ENCODE results near the gene ZDHHC18. TPM values are rescaled to one million over a fixed set of nuclear protein-coding genes. Genes with fewer than 3 reads are reported as not detected.

Gene ZDHHC18
- total RNA-seq, 4 donors from 2014 or later: 10.5 to 36.9 (median 17.1) TPM

DNA sequence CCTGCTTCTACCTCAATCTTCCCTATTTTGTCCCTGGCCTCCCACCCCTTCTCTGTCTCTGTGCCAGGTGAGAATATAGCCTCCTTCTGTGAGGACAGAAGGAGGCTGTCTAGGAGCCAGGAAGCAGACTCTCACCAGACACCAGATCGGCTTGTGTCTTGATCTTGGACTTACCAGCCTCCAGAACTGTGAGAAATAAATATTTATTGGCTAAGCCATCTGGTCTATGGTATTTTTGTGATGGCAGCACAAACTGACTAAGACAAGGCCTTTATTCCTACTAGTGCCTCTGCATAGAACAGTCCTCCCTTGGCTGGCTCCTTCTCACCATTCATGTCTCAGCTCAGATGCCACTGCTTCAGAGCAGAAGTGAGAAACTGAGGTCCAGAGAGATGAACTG is 61.7 kb downstream of the ZDHHC18 start:
- 100% methylated on average over 1 of the region's 1 CpG; no CpG with 5 or more reads in 1 of the 2 donors for WGBS, 2 donors (ENCODE audit: low coverage in 1 of 2)
- Histone ChIP-seq H3K4me1 (peaks cover 3 to 35% (median 17%) of the 10 kb centered on the region in 3 donors), H3K27me3 (no peaks in the 10 kb centered on the region), H3K4me3 (no peak overlapping the region), H3K9me3 (no peaks in the 10 kb centered on the region), H3K27ac (no peak overlapping the region), H3K36me3 (peaks cover 0 to 82% of the 10 kb centered on the region in 2 donors)
- no peak for ATAC-seq
- TF ChIP-seq, protein P1, sequence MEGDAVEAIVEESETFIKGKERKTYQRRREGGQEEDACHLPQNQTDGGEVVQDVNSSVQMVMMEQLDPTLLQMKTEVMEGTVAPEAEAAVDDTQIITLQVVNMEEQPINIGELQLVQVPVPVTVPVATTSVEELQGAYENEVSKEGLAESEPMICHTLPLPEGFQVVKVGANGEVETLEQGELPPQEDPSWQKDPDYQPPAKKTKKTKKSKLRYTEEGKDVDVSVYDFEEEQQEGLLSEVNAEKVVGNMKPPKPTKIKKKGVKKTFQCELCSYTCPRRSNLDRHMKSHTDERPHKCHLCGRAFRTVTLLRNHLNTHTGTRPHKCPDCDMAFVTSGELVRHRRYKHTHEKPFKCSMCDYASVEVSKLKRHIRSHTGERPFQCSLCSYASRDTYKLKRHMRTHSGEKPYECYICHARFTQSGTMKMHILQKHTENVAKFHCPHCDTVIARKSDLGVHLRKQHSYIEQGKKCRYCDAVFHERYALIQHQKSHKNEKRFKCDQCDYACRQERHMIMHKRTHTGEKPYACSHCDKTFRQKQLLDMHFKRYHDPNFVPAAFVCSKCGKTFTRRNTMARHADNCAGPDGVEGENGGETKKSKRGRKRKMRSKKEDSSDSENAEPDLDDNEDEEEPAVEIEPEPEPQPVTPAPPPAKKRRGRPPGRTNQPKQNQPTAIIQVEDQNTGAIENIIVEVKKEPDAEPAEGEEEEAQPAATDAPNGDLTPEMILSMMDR (IDR thresholded peaks at IDR 0.05): no peak

DNA sequence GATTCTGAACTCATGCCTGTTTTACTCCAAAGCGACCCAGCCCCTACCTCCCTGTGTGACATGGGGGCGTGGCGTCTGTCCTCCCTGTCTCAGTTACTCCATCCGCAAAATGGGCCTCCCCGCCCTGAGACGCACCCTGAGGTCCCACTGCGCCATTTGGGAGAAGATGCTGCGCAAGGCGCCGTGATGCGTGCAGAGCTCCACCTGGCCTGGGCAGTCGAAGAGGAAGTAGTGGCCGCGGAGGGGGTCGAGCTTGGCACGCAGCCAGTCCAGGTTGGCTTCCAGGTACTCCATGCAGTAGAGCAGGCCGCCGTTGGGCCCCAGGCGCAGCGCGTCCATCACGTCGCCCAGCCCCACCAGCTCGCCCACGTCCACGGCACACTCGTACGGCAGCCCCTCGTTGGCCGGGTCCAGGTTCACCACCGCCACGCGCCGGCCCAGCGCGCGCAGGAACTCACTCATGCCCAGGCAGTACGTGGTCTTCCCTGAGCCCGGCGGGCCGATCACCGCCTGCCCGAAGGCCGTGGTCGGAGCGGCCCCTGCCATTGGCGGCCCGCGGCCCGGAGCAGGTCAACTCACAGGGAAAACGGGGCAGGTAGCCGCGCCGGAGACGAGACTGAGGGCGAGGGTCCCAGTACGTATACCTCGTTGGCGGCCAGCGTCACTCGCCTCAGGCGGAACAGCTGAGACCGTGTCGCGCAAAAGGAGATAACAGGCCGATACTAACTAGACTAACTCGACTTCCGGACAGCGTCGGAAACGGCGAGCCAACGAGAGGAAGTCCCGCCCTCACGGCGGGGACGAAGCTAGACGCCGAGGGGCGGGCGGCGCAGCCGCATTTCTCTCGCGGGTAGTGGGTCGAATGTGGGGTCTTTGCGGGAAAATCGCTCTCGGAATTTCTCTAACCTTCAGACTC is 63.3 kb downstream of the ZDHHC18 start, which contains the start of gene GPN2:
TSS of gene GPN2 (minus strand) at position 733 of the 916 bp plus-strand sequence. CDS start at position 546, 187 bp downstream.
- H3K4me3 ChIP-seq: peak within 1 kb of the TSS; percentile 67 to 96
- WGBS, 2 donors (ENCODE audit: low coverage in 1 of 2): 1 to 3% methylated on average over 8 to 21 of the region's 89 CpGs
- TF ChIP-seq, protein P1 (IDR thresholded peaks at IDR 0.05): no peak
- TF ChIP-seq POLR2A (IDR thresholded peaks at IDR 0.05): peak; percentile 58 to 64
- TF ChIP-seq POLR2AphosphoS5 (IDR thresholded peaks at IDR 0.05): peak; percentile 89
- no peak for TF ChIP-seq EP300 (IDR thresholded peaks at IDR 0.05)
- ATAC-seq: peak; percentile 89
- H3K4me1 ChIP-seq: peaks cover 3 to 38% (median 17%) of the 10 kb centered on the region in 3 donors
- peak within 1 kb of the TSS; percentile 79 to 98 (median 90) for H3K27ac ChIP-seq
- no peaks in the 10 kb centered on the region for H3K9me3 ChIP-seq
- no peaks in the 10 kb centered on the region for H3K27me3 ChIP-seq
- H3K36me3 ChIP-seq: peaks cover 0 to 82% of the 10 kb centered on the region in 2 donors

DNA sequence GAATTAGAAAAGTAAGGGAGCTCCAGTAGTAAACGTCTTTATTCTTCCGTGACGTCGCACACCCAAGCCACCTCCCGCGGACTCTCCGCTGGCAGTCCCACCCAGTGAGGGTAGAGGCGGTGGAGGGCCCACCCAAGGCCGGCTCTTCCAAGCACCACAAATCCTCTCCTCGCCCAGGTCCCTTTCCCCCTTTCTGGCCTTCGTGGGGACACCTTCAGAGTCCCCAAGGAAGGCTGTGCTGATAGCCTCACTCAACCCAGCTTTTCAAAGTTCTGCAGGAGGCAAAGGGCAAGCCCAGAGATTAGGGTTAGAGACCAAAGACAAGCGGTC is 63.9 kb downstream of the ZDHHC18 start:
- ATAC-seq: peak; percentile 32
- Histone ChIP-seq H3K4me3 (peak overlapping the region; percentile 67 to 96), H3K9me3 (no peaks in the 10 kb centered on the region), H3K36me3 (peaks cover 0 to 82% of the 10 kb centered on the region in 2 donors), H3K27ac (peak overlapping the region; percentile 79 to 98 (median 90)), H3K4me1 (peaks cover 3 to 41% (median 17%) of the 10 kb centered on the region in 3 donors), H3K27me3 (no peaks in the 10 kb centered on the region)
- 2 to 14% methylated on average over 2 to 10 of the region's 12 CpGs for WGBS, 2 donors (ENCODE audit: low coverage in 1 of 2)
- TF ChIP-seq POLR2A (IDR thresholded peaks at IDR 0.05): no peak
- no peak for TF ChIP-seq POLR2AphosphoS5 (IDR thresholded peaks at IDR 0.05)
- no peak for TF ChIP-seq EP300 (IDR thresholded peaks at IDR 0.05)
- TF ChIP-seq, protein P1 (IDR thresholded peaks at IDR 0.05): no peak

DNA sequence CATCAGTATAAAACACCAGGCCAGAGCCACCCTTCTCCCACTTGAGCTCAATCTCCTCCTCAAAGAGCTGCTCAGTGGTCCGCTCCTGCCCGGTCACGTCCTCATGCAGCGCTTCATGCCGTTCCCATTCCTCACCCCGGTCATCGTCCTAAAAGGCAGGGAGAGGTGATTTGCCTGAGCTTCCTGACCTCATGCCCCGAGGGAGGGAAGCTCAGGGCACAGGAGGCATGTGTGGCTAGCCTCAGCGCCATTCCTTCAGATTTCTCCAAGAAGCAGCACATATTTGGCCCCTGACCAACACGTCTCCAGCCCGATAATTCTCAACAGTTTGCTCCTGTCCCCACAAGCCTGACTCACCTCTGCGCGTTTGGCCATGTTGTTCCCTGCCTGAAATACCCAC is 67.8 kb downstream of the ZDHHC18 start:
- whole genome bisulfite sequencing, 2 donors (ENCODE audit: low coverage in 1 of 2): 83 to 87% methylated on average over 3 to 12 of the region's 13 CpGs
- Histone ChIP-seq H3K9me3 (no peaks in the 10 kb centered on the region), H3K36me3 (peaks cover 0 to 81% of the 10 kb centered on the region in 2 donors), H3K4me3 (no peak overlapping the region), H3K27me3 (no peaks in the 10 kb centered on the region), H3K4me1 (peaks cover 2 to 35% (median 12%) of the 10 kb centered on the region in 3 donors), H3K27ac (no peak overlapping the region)
- TF ChIP-seq POLR2AphosphoS5 (IDR thresholded peaks at IDR 0.05): no peak
- TF ChIP-seq, protein P1 (IDR thresholded peaks at IDR 0.05): no peak
- no peak for TF ChIP-seq EP300 (IDR thresholded peaks at IDR 0.05)
- TF ChIP-seq POLR2A (IDR thresholded peaks at IDR 0.05): no peak
- no peak for ATAC-seq
